Suprapubic skin (tissue), 4 donors: ENCODE results near the gene MTMR12. TPM values are rescaled to one million over a fixed set of nuclear protein-coding genes. Genes with fewer than 3 reads are reported as not detected.

ENCODE experiments used
- DNase-seq, 2 donors: peaks; one replicate each; pipeline ENCODE4 v3.0.0-alpha.2; 2019; ENCODE audit warnings: low spot score in 2 of 2
- H3K27ac ChIP-seq: fragments of 200-600 bp; sonication (generic); one replicate; pipeline ENCODE4 v1.5.1; 2019
- H3K27me3 ChIP-seq: fragments of 200-600 bp; sonication (generic); one replicate; pipeline ENCODE4 v1.5.1; 2019
- H3K36me3 ChIP-seq: fragments of 200-600 bp; sonication (generic); one replicate; pipeline ENCODE4 v1.5.1; 2019
- H3K4me1 ChIP-seq: fragments of 200-600 bp; sonication (generic); one replicate; pipeline ENCODE4 v1.5.1; 2019
- H3K4me3 ChIP-seq: fragments of 200-600 bp; sonication (generic); one replicate; pipeline ENCODE4 v1.5.1; 2019; ENCODE audit warnings: mild to moderate bottlenecking
- H3K9me3 ChIP-seq: fragments of 200-600 bp; sonication (generic); one replicate; pipeline ENCODE4 v1.5.1; 2019
- EP300 ChIP-seq: sonication (generic); formaldehyde crosslinking; IDR thresholded peaks from one replicate; pipeline ENCODE4 v1.6.1; 2017; ENCODE audit warnings: antibody characterized with exemption
- POLR2A ChIP-seq, 2 donors: fragments of 450-650 bp; IDR thresholded peaks; one replicate each; pipeline ENCODE4 v1.6.1; 2017; ENCODE audit warnings: antibody characterized with exemption in 2 of 2, mild to moderate bottlenecking in 2 of 2, moderate library complexity in 2 of 2
- POLR2AphosphoS5 ChIP-seq, 3 donors: sonication (generic); formaldehyde crosslinking; IDR thresholded peaks; one replicate each; pipeline ENCODE4 v1.6.1; 2017; ENCODE audit warnings: antibody characterized with exemption in 3 of 3
- WGBS: methylation state at CpG from one replicate; pipeline ENCODE4 v1.1.5; 2018; 5-methylcytosine and 5-hydroxymethylcytosine counted together
- total RNA-seq, 4 donors: library from RNA; depleted of rRNA; stranded (reverse); fragments of >200 nt; gene quantifications; one replicate each; pipeline ENCODE4 v1.1.0, GENCODE V29; 2016
- TF ChIP-seq, protein P1 (sequence below), 2 donors: fragments of 200-600 bp in 1 of 2; fragments of 450-650 bp in 1 of 2; sonication (generic) in 1 of 2; IDR thresholded peaks; one replicate each; pipeline ENCODE4 v1.5.1; 2016 to 2019; ENCODE audit warnings: antibody characterized with exemption in 2 of 2, mild to moderate bottlenecking in 1 of 2, moderate library complexity in 1 of 2

Gene MTMR12
- total RNA-seq, 4 donors from 2014 or later, result 28.1 to 43.6 (median 40.6) TPM

DNA sequence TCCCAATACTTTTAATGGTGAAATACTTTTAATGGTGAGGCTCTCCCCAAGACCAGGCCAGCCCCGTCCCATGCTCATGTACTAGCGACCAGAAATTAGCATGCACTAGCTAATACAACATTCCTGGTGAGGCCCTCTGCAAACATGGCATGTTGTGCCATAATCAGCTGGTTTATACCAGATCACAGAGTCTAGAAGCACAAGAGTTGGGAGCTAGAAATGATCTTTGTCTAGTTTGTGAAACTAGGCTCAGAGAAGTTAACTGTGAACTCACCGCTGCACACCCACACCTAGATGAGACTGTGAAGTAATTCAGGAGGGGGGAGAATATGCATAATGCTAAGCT, 37.4 kb downstream of the MTMR12 start:
- 81% methylated on average over 3 of the region's 3 CpGs for WGBS
- H3K4me1 ChIP-seq, result peaks cover 6% of the 10 kb centered on the region

GRCh38 chr5:32274548-32275395, 38.0 kb downstream of the MTMR12 start:
- Histone ChIP-seq H3K4me3 (no peak overlapping the region), H3K4me1 (peaks cover 6% of the 10 kb centered on the region), H3K36me3 (peaks cover 48% of the 10 kb centered on the region), H3K9me3 (no peaks in the 10 kb centered on the region), H3K27me3 (no peaks in the 10 kb centered on the region), H3K27ac (no peak overlapping the region)
- peak in 1 of 2 donors; percentile 40 for DNase-seq
- WGBS, result 72% methylated on average over 11 of the region's 11 CpGs
- TF ChIP-seq EP300 (no peak), POLR2A (IDR thresholded peaks at IDR 0.05) (no peak), POLR2AphosphoS5 (IDR thresholded peaks at IDR 0.05) (no peak)
- TF ChIP-seq, protein P1, sequence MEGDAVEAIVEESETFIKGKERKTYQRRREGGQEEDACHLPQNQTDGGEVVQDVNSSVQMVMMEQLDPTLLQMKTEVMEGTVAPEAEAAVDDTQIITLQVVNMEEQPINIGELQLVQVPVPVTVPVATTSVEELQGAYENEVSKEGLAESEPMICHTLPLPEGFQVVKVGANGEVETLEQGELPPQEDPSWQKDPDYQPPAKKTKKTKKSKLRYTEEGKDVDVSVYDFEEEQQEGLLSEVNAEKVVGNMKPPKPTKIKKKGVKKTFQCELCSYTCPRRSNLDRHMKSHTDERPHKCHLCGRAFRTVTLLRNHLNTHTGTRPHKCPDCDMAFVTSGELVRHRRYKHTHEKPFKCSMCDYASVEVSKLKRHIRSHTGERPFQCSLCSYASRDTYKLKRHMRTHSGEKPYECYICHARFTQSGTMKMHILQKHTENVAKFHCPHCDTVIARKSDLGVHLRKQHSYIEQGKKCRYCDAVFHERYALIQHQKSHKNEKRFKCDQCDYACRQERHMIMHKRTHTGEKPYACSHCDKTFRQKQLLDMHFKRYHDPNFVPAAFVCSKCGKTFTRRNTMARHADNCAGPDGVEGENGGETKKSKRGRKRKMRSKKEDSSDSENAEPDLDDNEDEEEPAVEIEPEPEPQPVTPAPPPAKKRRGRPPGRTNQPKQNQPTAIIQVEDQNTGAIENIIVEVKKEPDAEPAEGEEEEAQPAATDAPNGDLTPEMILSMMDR (IDR thresholded peaks at IDR 0.05), result no peak

More for the DNA sequence above, 37.4 kb downstream of the MTMR12 start:
- Histone ChIP-seq H3K4me3 (no peak overlapping the region), H3K36me3 (peaks cover 42% of the 10 kb centered on the region), H3K27ac (no peak overlapping the region), H3K27me3 (no peaks in the 10 kb centered on the region), H3K9me3 (no peaks in the 10 kb centered on the region)
- peak in 1 of 2 donors; percentile 43 for DNase-seq
- no peak for TF ChIP-seq EP300
- TF ChIP-seq POLR2A (IDR thresholded peaks at IDR 0.05), result no peak
- TF ChIP-seq, protein P1 (IDR thresholded peaks at IDR 0.05), result no peak
- no peak for TF ChIP-seq POLR2AphosphoS5 (IDR thresholded peaks at IDR 0.05)

- no peaks in the 10 kb centered on the region for H3K27me3 ChIP-seq
- WGBS, result 89% methylated on average over 2 of the region's 2 CpGs
- DNase-seq, result peak in 1 of 2 donors; percentile 0
- TF ChIP-seq, protein P1 (IDR thresholded peaks at IDR 0.05), result no peak
- TF ChIP-seq EP300, result no peak
- no peak for TF ChIP-seq POLR2AphosphoS5 (IDR thresholded peaks at IDR 0.05)
- no peak for TF ChIP-seq POLR2A (IDR thresholded peaks at IDR 0.05)
- H3K9me3 ChIP-seq, result no peaks in the 10 kb centered on the region
- peak overlapping the region; percentile 35 for H3K27ac ChIP-seq
- H3K36me3 ChIP-seq, result peaks cover 57% of the 10 kb centered on the region
- no peak overlapping the region for H3K4me3 ChIP-seq
- peaks cover 6% of the 10 kb centered on the region for H3K4me1 ChIP-seq
These were observed 38.9 kb downstream of the MTMR12 start for GRCh38 chr5:32273821-32274220.

- peak in 1 of 2 donors; percentile 61 for DNase-seq
- peak overlapping the region; percentile 72 for H3K27ac ChIP-seq
- TF ChIP-seq POLR2A (IDR thresholded peaks at IDR 0.05) (no peak), EP300 (no peak), POLR2AphosphoS5 (IDR thresholded peaks at IDR 0.05) (no peak)
- TF ChIP-seq, protein P1 (IDR thresholded peaks at IDR 0.05), result no peak
- peaks cover 68% of the 10 kb centered on the region for H3K36me3 ChIP-seq
- peaks cover 6% of the 10 kb centered on the region for H3K4me1 ChIP-seq
- H3K4me3 ChIP-seq, result no peak overlapping the region
- H3K27me3 ChIP-seq, result no peaks in the 10 kb centered on the region
- no peaks in the 10 kb centered on the region for H3K9me3 ChIP-seq
- 88% methylated on average over 2 of the region's 2 CpGs for WGBS
These were observed 40.0 kb downstream of the MTMR12 start for GRCh38 chr5:32272746-32273145.

DNA sequence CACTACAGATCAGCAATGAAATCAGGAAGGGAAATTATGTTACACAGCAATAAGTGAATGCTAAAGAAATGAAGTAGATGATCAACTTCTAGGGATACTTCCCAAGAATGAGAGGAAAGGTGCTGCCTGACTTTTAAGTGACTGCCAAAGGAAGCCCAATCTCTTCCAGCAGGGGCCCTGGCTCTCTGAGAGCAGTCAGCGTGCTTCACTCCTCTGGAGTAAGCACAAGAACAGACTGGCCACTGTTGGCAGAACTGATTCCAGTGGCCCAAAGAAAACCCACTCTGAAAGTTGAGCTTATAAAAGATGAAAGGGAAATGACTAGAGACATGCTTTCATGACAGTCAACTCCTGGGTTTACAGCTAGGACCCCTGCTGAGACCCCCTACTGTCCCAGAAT, 41.8 kb downstream of the MTMR12 start:
- H3K36me3 ChIP-seq, result peaks cover 86% of the 10 kb centered on the region
- DNase-seq, result no peak
- no peaks in the 10 kb centered on the region for H3K9me3 ChIP-seq
- H3K27ac ChIP-seq, result no peak overlapping the region
- H3K27me3 ChIP-seq, result no peaks in the 10 kb centered on the region
- H3K4me1 ChIP-seq, result no peaks in the 10 kb centered on the region
- TF ChIP-seq EP300 (no peak), POLR2AphosphoS5 (IDR thresholded peaks at IDR 0.05) (no peak), POLR2A (IDR thresholded peaks at IDR 0.05) (no peak)
- TF ChIP-seq, protein P1 (IDR thresholded peaks at IDR 0.05), result no peak
- WGBS, result 87% methylated on average over 1 of the region's 1 CpG
- no peak overlapping the region for H3K4me3 ChIP-seq
